AG09319 (cell line): Measurements from ENCODE around the gene ADAMTS19.

Experiments used
- DNase-seq: peaks from one replicate; pipeline ENCODE4 v3.0.0-alpha.2; 2010; ENCODE audit warnings: low read depth; ENCODE audit errors: extremely low read depth
- CTCF ChIP-seq: IDR thresholded peaks from 2 replicates; pipeline ENCODE4 v1.5.1; 2011; ENCODE audit warnings: low read depth, mild to moderate bottlenecking, inconsistent platforms, low read length, moderate library complexity

The ADAMTS19 gene

GRCh38 chr5:129454461-129454860, 5.6 kb upstream of the ADAMTS19 start:
- no peak for DNase-seq
- no peak for TF ChIP-seq CTCF

DNA sequence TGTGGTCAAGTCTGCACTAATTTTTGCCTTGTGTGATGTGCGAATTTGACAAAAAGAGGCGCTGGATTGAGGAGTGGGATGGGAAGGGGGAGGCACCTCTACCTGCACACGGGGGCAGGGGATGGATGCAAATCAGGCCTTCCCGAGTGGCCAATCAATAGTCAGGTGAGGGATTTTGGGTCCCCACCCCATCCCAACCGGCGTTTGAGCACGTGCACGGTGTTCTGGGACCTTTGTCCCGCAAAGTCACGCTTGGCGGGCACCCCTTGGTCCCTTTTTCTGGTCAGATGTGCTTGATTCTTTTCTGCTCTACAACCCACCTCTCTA, 685 bp upstream of the ADAMTS19 start:
- TF ChIP-seq CTCF, result no peak
- no peak for DNase-seq

- no peak for DNase-seq
- no peak for TF ChIP-seq CTCF
Measured at GRCh38 chr5:129460672-129460935, 506 bp downstream of the ADAMTS19 start.

GRCh38 chr5:129460936-129461710, 1.0 kb downstream of the ADAMTS19 start:
- peak; percentile 10 for TF ChIP-seq CTCF
- no peak for DNase-seq

GRCh38 chr5:129461711-129462332, 1.7 kb downstream of the ADAMTS19 start:
- DNase-seq, result no peak
- no peak for TF ChIP-seq CTCF

DNA sequence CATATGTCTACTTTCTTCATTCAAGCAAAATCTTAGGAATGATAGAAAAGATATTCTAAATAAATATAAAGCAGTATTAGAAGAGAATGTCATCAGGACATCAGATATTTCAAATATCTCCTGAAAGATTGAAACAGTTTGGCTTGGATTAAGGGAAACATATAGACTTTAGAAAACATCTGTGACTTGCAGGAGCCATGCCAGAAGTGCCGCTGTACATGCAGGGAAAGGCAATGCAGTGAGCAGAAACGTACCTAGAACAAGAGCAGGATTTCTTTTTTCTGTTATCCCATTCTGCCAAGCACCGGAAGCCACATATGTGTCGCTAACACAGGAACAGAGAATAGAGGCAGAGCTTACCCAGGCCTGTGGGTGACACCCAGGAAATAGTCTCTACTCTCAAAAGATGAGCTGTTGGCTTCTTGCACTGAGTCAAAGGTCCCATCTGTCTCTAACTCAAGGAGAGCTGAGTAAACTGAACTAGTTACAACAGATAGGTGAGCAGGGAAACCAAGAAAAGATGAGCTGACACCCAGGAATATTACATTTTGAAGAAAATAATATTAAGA, 5.8 kb downstream of the ADAMTS19 start:
- DNase-seq, result no peak
- TF ChIP-seq CTCF, result no peak

GRCh38 chr5:129474544-129474943, 14.4 kb downstream of the ADAMTS19 start:
- no peak for TF ChIP-seq CTCF
- no peak for DNase-seq
